ENCODE data around the gene HDAC1. TPM values are rescaled to one million over a fixed set of nuclear protein-coding genes. Genes with fewer than 3 reads are reported as not detected.

HDAC1 gene
- polyA plus RNA-seq, 1 experiment: 172 TPM

- DNase-seq (ENCODE audit: low read depth, low spot score): no peak
- CTCF ChIA-PET: no interaction called here
- no peak overlapping the region for H3K4me3 ChIP-seq (ENCODE audit: low read depth, low read length)
- H3K27me3 ChIP-seq (ENCODE audit: control insufficient read depth, insufficient read depth, low read length): no peaks in the 10 kb centered on the region
- TF ChIP-seq, protein P1, sequence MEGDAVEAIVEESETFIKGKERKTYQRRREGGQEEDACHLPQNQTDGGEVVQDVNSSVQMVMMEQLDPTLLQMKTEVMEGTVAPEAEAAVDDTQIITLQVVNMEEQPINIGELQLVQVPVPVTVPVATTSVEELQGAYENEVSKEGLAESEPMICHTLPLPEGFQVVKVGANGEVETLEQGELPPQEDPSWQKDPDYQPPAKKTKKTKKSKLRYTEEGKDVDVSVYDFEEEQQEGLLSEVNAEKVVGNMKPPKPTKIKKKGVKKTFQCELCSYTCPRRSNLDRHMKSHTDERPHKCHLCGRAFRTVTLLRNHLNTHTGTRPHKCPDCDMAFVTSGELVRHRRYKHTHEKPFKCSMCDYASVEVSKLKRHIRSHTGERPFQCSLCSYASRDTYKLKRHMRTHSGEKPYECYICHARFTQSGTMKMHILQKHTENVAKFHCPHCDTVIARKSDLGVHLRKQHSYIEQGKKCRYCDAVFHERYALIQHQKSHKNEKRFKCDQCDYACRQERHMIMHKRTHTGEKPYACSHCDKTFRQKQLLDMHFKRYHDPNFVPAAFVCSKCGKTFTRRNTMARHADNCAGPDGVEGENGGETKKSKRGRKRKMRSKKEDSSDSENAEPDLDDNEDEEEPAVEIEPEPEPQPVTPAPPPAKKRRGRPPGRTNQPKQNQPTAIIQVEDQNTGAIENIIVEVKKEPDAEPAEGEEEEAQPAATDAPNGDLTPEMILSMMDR (IDR thresholded peaks at IDR 0.05; ENCODE audit: low read depth, low read length): no peak
- no peak overlapping the region for H3K27ac ChIP-seq (ENCODE audit: low read depth, low read length)
- H3K9me3 ChIP-seq (ENCODE audit: control insufficient read depth, insufficient read depth, low read length): no peaks in the 10 kb centered on the region
- POLR2A ChIA-PET: no interaction called here
These were observed 82.2 kb downstream of the HDAC1 start for GRCh38 chr1:32373996-32374592.

GRCh38 chr1:32376199-32376598 lies 84.3 kb downstream of the HDAC1 start:
- no peak overlapping the region for H3K27ac ChIP-seq (ENCODE audit: low read depth, low read length)
- TF ChIP-seq, protein P1 (IDR thresholded peaks at IDR 0.05; ENCODE audit: low read depth, low read length): no peak
- no peak for DNase-seq (ENCODE audit: low read depth, low spot score)
- ChIA-PET CTCF (no interaction called here), POLR2A (interaction anchor here (0.6 kb wide), 1 partner anchor 40 kb away, joined by 3 read pairs; the partner anchor contains the start of gene MARCKSL1)
- no peaks in the 10 kb centered on the region for H3K9me3 ChIP-seq (ENCODE audit: control insufficient read depth, insufficient read depth, low read length)
- no peaks in the 10 kb centered on the region for H3K27me3 ChIP-seq (ENCODE audit: control insufficient read depth, insufficient read depth, low read length)
- H3K4me3 ChIP-seq (ENCODE audit: low read depth, low read length): no peak overlapping the region

DNA sequence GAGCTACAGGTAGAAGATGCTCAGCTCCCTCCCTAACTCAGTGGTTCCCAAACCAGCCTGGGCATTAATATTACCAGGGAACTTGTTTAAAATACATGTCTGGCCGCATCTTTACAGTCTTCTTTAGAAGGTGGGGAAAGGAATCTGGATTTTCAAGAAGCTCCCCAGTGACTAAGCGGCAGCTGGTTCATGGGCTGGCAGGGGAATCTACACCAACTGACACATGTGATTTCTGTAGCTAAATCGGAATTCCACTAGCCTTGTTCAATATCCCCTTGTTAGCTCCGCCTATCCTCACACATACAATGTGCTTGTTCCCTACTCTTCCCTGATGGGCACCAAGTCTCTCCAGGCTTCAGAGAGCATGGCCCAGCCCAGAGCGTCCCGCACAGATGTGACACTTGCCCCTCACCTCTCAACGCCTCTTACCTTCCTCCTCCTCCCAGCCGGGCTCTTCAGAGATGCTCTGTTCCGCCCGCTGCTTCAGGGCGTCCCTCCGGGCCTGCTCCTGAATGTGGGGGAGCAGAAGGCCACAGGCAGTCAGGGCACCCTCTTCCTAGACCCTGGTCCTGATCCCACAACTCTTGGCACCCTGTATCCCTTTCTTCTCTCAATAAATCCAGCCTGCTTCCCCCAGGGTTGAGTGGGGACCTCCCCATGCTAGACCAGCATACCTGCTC lies 85.8 kb downstream of the HDAC1 start:
- Histone ChIP-seq H3K4me3 (ENCODE audit: low read depth, low read length) (no peak overlapping the region), H3K9me3 (ENCODE audit: control insufficient read depth, insufficient read depth, low read length) (no peaks in the 10 kb centered on the region), H3K27me3 (ENCODE audit: control insufficient read depth, insufficient read depth, low read length) (no peaks in the 10 kb centered on the region), H3K27ac (ENCODE audit: low read depth, low read length) (no peak overlapping the region)
- ChIA-PET CTCF (no interaction called here), POLR2A (no interaction called here)
- TF ChIP-seq, protein P1 (IDR thresholded peaks at IDR 0.05; ENCODE audit: low read depth, low read length): no peak
- no peak for DNase-seq (ENCODE audit: low read depth, low spot score)

- ChIA-PET POLR2A (interaction anchor here (0.6 to 1.0 kb wide), 2 partner anchors 15 to 167 kb away, joined by 3 to 6 read pairs; partner anchors contain the start of gene BSDC1), CTCF (no interaction called here)
- no peak for DNase-seq (ENCODE audit: low read depth, low spot score)
- H3K4me3 ChIP-seq (ENCODE audit: low read depth, low read length): no peak overlapping the region
- TF ChIP-seq, protein P1 (IDR thresholded peaks at IDR 0.05; ENCODE audit: low read depth, low read length): no peak
- H3K27me3 ChIP-seq (ENCODE audit: control insufficient read depth, insufficient read depth, low read length): no peaks in the 10 kb centered on the region
- H3K9me3 ChIP-seq (ENCODE audit: control insufficient read depth, insufficient read depth, low read length): no peaks in the 10 kb centered on the region
- H3K27ac ChIP-seq (ENCODE audit: low read depth, low read length): no peak overlapping the region
These were observed 88.2 kb downstream of the HDAC1 start for GRCh38 chr1:32380057-32380456.

Small RNAs within 50 kb of the gene (small RNA-seq; reads per million reads assigned to genes)
- not detected for gene RF00017 (ENCODE audit: insufficient read length, low read depth)
- not detected for gene RF00019 (ENCODE audit: insufficient read length, low read depth)

Other genes starting within 250 kb of the HDAC1 start
- gene TMEM39B, start 219.1 kb upstream of the HDAC1 start, polyA plus RNA-seq (2011; rRNA removed): 16.2 and 21.0 TPM in 2 replicates
- 45.9 and 54.4 TPM in 2 replicates for gene KPNA6, start 184.0 kb upstream of the HDAC1 start, polyA plus RNA-seq (2011; rRNA removed)
- gene TXLNA, start 112.4 kb upstream of the HDAC1 start, polyA plus RNA-seq (2011; rRNA removed): 49.3 and 52.8 TPM in 2 replicates
- gene CCDC28B, start 91.5 kb upstream of the HDAC1 start, polyA plus RNA-seq (2011; rRNA removed): 17.6 and 20.8 TPM in 2 replicates
- 1.2 and 1.3 TPM in 2 replicates for gene IQCC, start 86.4 kb upstream of the HDAC1 start, polyA plus RNA-seq (2011; rRNA removed)
- gene DCDC2B, start 83.0 kb upstream of the HDAC1 start, polyA plus RNA-seq (2011; rRNA removed): not detected in 2 replicates
- 17.3 and 18.6 TPM in 2 replicates for gene TMEM234, start 69.7 kb upstream of the HDAC1 start, polyA plus RNA-seq (2011; rRNA removed)
- gene EIF3I, start 69.7 kb upstream of the HDAC1 start, polyA plus RNA-seq (2011; rRNA removed): 357 and 399 TPM in 2 replicates
- gene FAM167B, start 44.9 kb upstream of the HDAC1 start, polyA plus RNA-seq (2011; rRNA removed): 0.40 and 0.43 TPM in 2 replicates
- not detected in 2 replicates for gene LCK, start 40.8 kb upstream of the HDAC1 start, polyA plus RNA-seq (2011; rRNA removed)
- 196 and 200 TPM in 2 replicates for gene MARCKSL1, start 44.1 kb downstream of the HDAC1 start, polyA plus RNA-seq (2011; rRNA removed)
- 1.4 and 1.6 TPM in 2 replicates for gene FAM229A, start 70.4 kb downstream of the HDAC1 start, polyA plus RNA-seq (2011; rRNA removed)
- 0.33 and 0.45 TPM in 2 replicates for gene TSSK3, start 70.5 kb downstream of the HDAC1 start, polyA plus RNA-seq (2011; rRNA removed)
- gene BSDC1, start 102.4 kb downstream of the HDAC1 start, polyA plus RNA-seq (2011; rRNA removed): 45.3 and 53.1 TPM in 2 replicates
- gene ZBTB8B, start 173.0 kb downstream of the HDAC1 start, polyA plus RNA-seq (2011; rRNA removed): not detected in 2 replicates
- 5.0 and 7.2 TPM in 2 replicates for gene ZBTB8A, start 247.3 kb downstream of the HDAC1 start, polyA plus RNA-seq (2011; rRNA removed)